Thyroid gland (tissue), 4 donors: Measurements from ENCODE around the gene EGLN2.

Experiments
- POLR2A ChIP-seq, 2 donors: fragments of 450-650 bp; IDR thresholded peaks; one replicate each; pipeline ENCODE4 v1.6.1; 2017; ENCODE audit warnings: antibody characterized with exemption in 2 of 2, mild to moderate bottlenecking in 2 of 2, moderate library complexity in 1 of 2
- TF ChIP-seq, protein P1 (sequence below), 6 experiments: fragments of 200-600 bp in 3 of 6; fragments of 450-650 bp in 3 of 6; sonication (generic) in 3 of 6; IDR thresholded peaks; one replicate each; pipeline ENCODE4 v1.5.1; 2016 to 2019; ENCODE audit warnings: antibody characterized with exemption in 6 of 6, mild to moderate bottlenecking in 2 of 6, inconsistent platforms in 1 of 6, moderate library complexity in 1 of 6

DNA sequence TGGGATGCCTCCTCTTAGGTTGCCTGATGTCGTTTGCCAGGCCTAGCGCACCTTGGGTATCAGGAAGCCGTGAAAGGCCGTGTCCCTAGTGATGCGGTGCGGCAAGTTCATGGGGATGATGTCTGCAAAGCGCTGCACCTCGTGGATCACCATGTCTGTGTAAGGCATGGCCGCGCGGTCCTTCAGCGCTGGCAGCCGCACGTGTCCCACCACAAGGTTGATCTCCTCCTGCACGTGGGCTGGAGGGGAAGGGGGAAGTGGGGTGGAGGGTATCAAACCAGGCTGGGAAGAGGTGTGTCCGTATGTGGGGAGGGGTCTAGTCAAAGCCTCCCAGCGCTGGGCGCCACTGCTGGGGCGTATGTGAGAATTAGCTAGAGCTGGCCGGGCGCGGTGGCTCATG is 23.2 kb downstream of the EGLN2 start:
- TF ChIP-seq, protein P1, sequence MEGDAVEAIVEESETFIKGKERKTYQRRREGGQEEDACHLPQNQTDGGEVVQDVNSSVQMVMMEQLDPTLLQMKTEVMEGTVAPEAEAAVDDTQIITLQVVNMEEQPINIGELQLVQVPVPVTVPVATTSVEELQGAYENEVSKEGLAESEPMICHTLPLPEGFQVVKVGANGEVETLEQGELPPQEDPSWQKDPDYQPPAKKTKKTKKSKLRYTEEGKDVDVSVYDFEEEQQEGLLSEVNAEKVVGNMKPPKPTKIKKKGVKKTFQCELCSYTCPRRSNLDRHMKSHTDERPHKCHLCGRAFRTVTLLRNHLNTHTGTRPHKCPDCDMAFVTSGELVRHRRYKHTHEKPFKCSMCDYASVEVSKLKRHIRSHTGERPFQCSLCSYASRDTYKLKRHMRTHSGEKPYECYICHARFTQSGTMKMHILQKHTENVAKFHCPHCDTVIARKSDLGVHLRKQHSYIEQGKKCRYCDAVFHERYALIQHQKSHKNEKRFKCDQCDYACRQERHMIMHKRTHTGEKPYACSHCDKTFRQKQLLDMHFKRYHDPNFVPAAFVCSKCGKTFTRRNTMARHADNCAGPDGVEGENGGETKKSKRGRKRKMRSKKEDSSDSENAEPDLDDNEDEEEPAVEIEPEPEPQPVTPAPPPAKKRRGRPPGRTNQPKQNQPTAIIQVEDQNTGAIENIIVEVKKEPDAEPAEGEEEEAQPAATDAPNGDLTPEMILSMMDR (IDR thresholded peaks at IDR 0.05), result no peak
- TF ChIP-seq POLR2A (IDR thresholded peaks at IDR 0.05), result no peak
